Activated CD4-positive, alpha-beta T cell treated with anti-CD3 and anti-CD28 coated beads, Interleukin-2, Interleukin-6, amounts not matched to agents 100 ng/mL and 50 ng/mL, durations not matched to agents 16 hours and 8 hours (primary cell): ENCODE measurements around the gene SMCO4.
"Not testable (repeated sequence)": the region's sequence is repeated elsewhere in the genome, so short reads cannot be mapped to it uniquely, and the experiment has no call there.

Experiments
- DNase-seq: peaks from one replicate; pipeline ENCODE4 v3.0.0-alpha.2; 2020

The SMCO4 gene

DNA sequence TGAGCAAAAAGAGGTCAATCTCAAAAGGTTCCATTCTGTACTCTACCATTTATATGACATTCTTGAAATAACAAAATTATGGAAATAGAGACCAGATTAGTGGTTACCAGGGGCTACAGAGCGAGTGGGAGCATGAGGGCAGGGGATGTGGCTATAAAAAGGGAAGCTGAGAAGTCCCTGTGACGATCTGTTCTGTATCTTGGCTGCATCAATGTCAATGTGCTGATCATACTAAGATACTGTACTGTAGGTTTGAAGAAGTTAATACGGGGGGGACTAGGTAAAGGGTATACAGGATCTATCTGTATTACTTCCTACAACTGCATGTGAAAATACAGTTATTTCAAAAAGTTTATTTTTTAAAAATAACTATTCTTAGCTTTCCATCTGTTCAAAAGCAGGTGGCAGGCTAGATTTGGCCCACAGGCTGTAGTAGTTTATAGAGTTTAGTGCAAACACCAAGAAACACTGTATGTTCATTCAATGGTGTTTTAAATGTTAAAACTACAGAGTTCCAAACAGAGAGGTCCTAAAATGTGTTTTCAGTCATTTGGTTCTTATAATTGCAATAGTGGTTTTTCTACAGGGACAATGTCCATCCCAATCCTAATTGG, 78.2 kb downstream of the SMCO4 start:
- no peak for DNase-seq

DNA sequence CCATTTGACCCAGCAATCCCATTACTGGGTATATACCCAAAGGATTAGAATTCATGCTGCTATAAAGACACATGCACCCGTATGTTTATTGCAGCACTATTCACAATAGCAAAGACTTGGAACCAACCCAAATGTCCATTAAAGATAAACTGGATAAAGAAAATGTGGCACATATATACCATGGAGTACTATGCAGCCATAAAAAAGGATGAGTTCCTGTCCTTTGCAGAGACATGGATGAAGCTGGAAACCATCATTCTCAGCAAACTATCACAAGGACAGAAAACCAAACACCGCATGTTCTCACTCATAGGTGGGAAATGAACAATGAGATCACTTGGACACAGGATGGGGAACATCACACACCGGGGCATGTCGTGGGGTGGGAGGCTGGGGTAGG, 79.5 kb downstream of the SMCO4 start:
- DNase-seq = not testable (repeated sequence)

DNA sequence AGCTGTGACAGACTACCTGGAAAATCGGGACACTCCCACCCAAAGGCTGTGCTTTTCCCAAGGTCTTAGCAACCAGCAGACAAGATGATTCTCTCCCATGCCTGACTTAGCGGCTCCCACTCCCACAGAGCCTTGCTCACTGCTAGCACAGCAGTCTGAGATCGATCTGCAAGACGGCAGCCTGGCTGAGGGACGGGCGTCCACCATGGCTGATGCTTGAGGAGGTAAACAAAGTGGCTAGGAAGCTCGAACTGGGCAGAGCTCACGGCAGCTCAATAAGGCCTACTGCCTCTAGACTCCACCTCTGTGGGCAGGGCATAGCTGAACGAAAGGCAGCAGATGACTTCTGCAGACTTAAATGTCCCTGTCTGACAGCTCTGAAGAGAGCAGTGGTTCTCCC, 84.9 kb downstream of the SMCO4 start:
- DNase-seq = no peak

DNA sequence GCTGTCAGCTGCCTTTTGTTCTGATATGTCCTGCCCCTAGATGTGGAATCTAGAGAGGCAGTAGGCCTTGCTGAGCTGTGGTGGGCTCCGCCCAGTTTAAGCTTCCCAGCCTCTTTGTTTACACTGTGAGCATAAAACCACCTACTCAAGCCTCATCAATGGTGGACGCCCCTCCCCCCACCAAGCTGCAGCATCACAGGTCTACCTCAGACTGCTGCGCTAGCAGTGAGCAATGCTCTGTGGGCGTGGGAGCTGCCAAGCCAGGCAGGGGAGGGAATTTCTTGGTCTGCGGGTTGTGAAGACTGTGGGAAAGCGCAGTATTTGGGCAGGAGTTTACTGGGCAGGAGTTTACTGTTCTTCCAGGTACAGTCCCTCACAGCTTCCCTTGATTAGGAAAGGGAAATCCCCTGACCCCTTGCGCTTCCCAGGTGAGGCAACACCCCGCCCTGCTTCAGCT, 98.5 kb downstream of the SMCO4 start:
- DNase-seq = no peak

DNA sequence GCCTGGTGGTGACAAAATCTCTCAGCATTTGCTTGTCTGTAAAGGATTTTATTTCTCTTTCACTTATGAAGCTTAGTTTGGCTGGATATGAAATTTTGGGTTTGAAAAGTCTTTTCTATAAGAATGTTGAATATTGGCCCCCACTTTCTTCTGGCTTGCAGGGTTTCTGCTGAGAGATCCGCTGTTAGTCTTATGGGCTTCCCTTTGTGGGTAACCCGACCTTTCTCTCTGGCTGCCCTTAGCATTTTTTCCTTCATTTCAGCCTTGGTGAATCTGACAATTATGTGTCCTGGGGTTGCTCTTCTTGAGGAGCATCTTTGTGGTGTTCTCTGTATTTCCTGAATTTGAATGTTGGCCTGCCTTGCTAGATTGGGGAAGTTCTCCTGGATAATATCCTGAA, 100.0 kb downstream of the SMCO4 start:
- DNase-seq = not testable (repeated sequence)

DNA sequence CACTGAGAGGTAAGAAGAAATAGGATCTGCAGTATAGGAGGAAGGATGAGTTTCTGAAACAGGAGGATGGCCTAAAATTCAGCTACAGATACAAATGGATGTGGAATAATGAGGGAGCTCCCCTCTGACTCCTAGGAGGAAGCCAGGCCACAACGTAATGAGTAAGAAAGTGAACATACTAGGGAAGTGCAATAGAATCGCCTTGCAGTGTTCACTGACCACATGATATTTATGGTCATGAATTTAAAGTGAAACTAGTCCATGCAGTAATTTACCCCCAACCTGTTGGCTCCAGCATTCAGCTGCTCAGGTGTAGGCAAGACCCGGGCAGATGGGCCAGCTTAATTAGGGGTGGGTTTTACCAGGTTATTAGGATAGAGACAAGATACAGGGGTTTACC, 110.9 kb downstream of the SMCO4 start:
- DNase-seq = no peak
